COLO668 (cell line): ENCODE results near the gene GRIK1.

Experiments used
- DNase-seq: peaks from one replicate; lab custom pipeline; 2025; ENCODE audit not compliant: unreplicated experiment; lab: John Stamatoyannopoulos, UW

GRIK1 gene

GRCh38 chr21:29675451-29675850, 264.3 kb downstream of the GRIK1 start:
- no peak for DNase-seq

- DNase-seq: no peak
Measured at GRCh38 chr21:29674343-29674742, 265.5 kb downstream of the GRIK1 start.

- no peak for DNase-seq
Measured at GRCh38 chr21:29673096-29673610, 266.6 kb downstream of the GRIK1 start.

- DNase-seq: no peak
Measured at GRCh38 chr21:29671728-29672127, 268.1 kb downstream of the GRIK1 start.

- no peak for DNase-seq
Measured at GRCh38 chr21:29670228-29670627, 269.6 kb downstream of the GRIK1 start.

GRCh38 chr21:29669416-29669815, 270.4 kb downstream of the GRIK1 start:
- DNase-seq: no peak

GRCh38 chr21:29667651-29668050, 272.1 kb downstream of the GRIK1 start:
- DNase-seq: no peak

- DNase-seq: no peak
Measured at GRCh38 chr21:29664615-29665014, 275.2 kb downstream of the GRIK1 start.

GRCh38 chr21:29661672-29662442, 277.9 kb downstream of the GRIK1 start:
- DNase-seq: no peak

- no peak for DNase-seq
Measured at GRCh38 chr21:29660047-29660720, 279.6 kb downstream of the GRIK1 start.

- no peak for DNase-seq
Measured at GRCh38 chr21:29658934-29659203, 280.9 kb downstream of the GRIK1 start.

- no peak for DNase-seq
Measured at GRCh38 chr21:29658177-29658933, 281.4 kb downstream of the GRIK1 start.

GRCh38 chr21:29657240-29657989, 282.4 kb downstream of the GRIK1 start:
- no peak for DNase-seq

- no peak for DNase-seq
Measured at GRCh38 chr21:29656504-29657239, 283.1 kb downstream of the GRIK1 start.

GRCh38 chr21:29655577-29655976, 284.2 kb downstream of the GRIK1 start:
- no peak for DNase-seq

GRCh38 chr21:29654855-29655254, 284.9 kb downstream of the GRIK1 start:
- no peak for DNase-seq

- DNase-seq: no peak
Measured at GRCh38 chr21:29654203-29654602, 285.6 kb downstream of the GRIK1 start.

- DNase-seq: no peak
Measured at GRCh38 chr21:29650523-29651022, 289.2 kb downstream of the GRIK1 start.

- DNase-seq: no peak
Measured at GRCh38 chr21:29649406-29649814, 290.4 kb downstream of the GRIK1 start.

- DNase-seq: no peak
Measured at GRCh38 chr21:29648710-29649240, 291.0 kb downstream of the GRIK1 start.
